GM12891 (cell line): Measurements from ENCODE around the gene PIK3R1.

Source experiments
- DNase-seq: peaks from one replicate; pipeline ENCODE4 v3.0.0; 2011; ENCODE audit warnings: low spot score; ENCODE audit not compliant: insufficient read length
- FAIRE-seq: peaks from 2 replicates; lab custom pipeline; 2011; peaks lifted over from hg19 to GRCh38; lab: Jason Lieb, UNC
- PAX5 ChIP-seq: IDR thresholded peaks from 2 replicates; pipeline ENCODE4 v1.6.1; 2011; ENCODE audit warnings: low read length, moderate library complexity, mild to moderate bottlenecking; ENCODE audit not compliant: insufficient read depth, severe bottlenecking
- POLR2A ChIP-seq: IDR thresholded peaks from 2 replicates; pipeline ENCODE4 v1.6.1; 2011; ENCODE audit warnings: low read depth, low read length, control low read depth
- POLR2AphosphoS5 ChIP-seq: IDR thresholded peaks from 2 replicates; pipeline ENCODE4 v1.6.1; 2011; ENCODE audit warnings: low read depth, low read length, control low read depth
- POU2F2 ChIP-seq: IDR thresholded peaks from 2 replicates; pipeline ENCODE4 v1.6.1; 2011; ENCODE audit warnings: low read depth, mild to moderate bottlenecking, control low read depth, low read length, moderate library complexity
- SPI1 ChIP-seq: IDR thresholded peaks from 2 replicates; pipeline ENCODE4 v1.6.1; 2011; ENCODE audit warnings: low read depth, low read length, control low read depth
- TAF1 ChIP-seq: IDR thresholded peaks from 2 replicates; pipeline ENCODE4 v1.6.1; 2011; ENCODE audit warnings: low read depth, low read length, control low read depth

PIK3R1 gene

GRCh38 chr5:68255305-68256120 is 40.0 kb downstream of the PIK3R1 start:
- DNase-seq (no peak), FAIRE-seq (peak; percentile 47)
- TF ChIP-seq POU2F2, result no peak

GRCh38 chr5:68257210-68257609 is 41.7 kb downstream of the PIK3R1 start:
- FAIRE-seq, result no peak
- DNase-seq, result no peak
- TF ChIP-seq POLR2A, result no peak
- TF ChIP-seq TAF1, result no peak
- TF ChIP-seq POU2F2, result no peak
- no peak for TF ChIP-seq POLR2AphosphoS5
- no peak for TF ChIP-seq SPI1
- no peak for TF ChIP-seq PAX5

GRCh38 chr5:68258531-68258930 is 43.0 kb downstream of the PIK3R1 start:
- no peak for DNase-seq
- FAIRE-seq, result no peak
- TF ChIP-seq POLR2A (no peak), TAF1 (no peak), SPI1 (no peak), PAX5 (no peak), POU2F2 (no peak), POLR2AphosphoS5 (no peak)

GRCh38 chr5:68259700-68260099 is 44.1 kb downstream of the PIK3R1 start:
- TF ChIP-seq POU2F2, result no peak
- no peak for TF ChIP-seq SPI1
- TF ChIP-seq POLR2A, result no peak
- TF ChIP-seq PAX5, result no peak
- TF ChIP-seq POLR2AphosphoS5, result no peak
- TF ChIP-seq TAF1, result no peak
- no peak for FAIRE-seq
- no peak for DNase-seq

GRCh38 chr5:68260467-68260866 is 44.9 kb downstream of the PIK3R1 start:
- DNase-seq, result no peak
- FAIRE-seq, result no peak
- TF ChIP-seq POLR2AphosphoS5, result no peak
- no peak for TF ChIP-seq POLR2A
- no peak for TF ChIP-seq POU2F2
- TF ChIP-seq SPI1, result no peak
- TF ChIP-seq TAF1, result no peak
- no peak for TF ChIP-seq PAX5

GRCh38 chr5:68261169-68261568 is 45.6 kb downstream of the PIK3R1 start:
- TF ChIP-seq POLR2A (no peak), POU2F2 (no peak), POLR2AphosphoS5 (no peak)
- no peak for DNase-seq
- FAIRE-seq, result no peak

- FAIRE-seq (peak; percentile 55), DNase-seq (no peak)
- TF ChIP-seq POLR2AphosphoS5 (no peak), PAX5 (no peak), TAF1 (no peak), POLR2A (no peak), POU2F2 (no peak), SPI1 (no peak)
Measured at GRCh38 chr5:68261569-68262065, 46.1 kb downstream of the PIK3R1 start.

GRCh38 chr5:68264024-68264956 is 48.7 kb downstream of the PIK3R1 start:
- FAIRE-seq, result no peak
- no peak for DNase-seq
- TF ChIP-seq POU2F2 (no peak), PAX5 (no peak), POLR2A (no peak), TAF1 (no peak)

- no peak for DNase-seq
- TF ChIP-seq POLR2A (no peak), POU2F2 (no peak), TAF1 (no peak), PAX5 (no peak), SPI1 (no peak), POLR2AphosphoS5 (no peak)
- FAIRE-seq, result no peak
Measured at GRCh38 chr5:68265347-68265746, 49.8 kb downstream of the PIK3R1 start.
